Tongue (tissue), 2 donors: ENCODE results near the gene ZNF148. TPM values are rescaled to one million over a fixed set of nuclear protein-coding genes. Genes with fewer than 3 reads are reported as not detected.
A peak's percentile ranks its signal among the peaks of the same experiment; 100 is the strongest.

Experiments
- DNase-seq: peaks from one replicate; pipeline ENCODE4 v3.0.0-alpha.2; 2015
- total RNA-seq: library from RNA; depleted of rRNA; stranded (reverse); fragments of >200 nt; gene quantifications from one replicate; pipeline ENCODE4 v1.2.3, GENCODE V29; 2014

ZNF148 gene
- total RNA-seq, 1 donor from 2014 or later, result 36.2 TPM

DNA sequence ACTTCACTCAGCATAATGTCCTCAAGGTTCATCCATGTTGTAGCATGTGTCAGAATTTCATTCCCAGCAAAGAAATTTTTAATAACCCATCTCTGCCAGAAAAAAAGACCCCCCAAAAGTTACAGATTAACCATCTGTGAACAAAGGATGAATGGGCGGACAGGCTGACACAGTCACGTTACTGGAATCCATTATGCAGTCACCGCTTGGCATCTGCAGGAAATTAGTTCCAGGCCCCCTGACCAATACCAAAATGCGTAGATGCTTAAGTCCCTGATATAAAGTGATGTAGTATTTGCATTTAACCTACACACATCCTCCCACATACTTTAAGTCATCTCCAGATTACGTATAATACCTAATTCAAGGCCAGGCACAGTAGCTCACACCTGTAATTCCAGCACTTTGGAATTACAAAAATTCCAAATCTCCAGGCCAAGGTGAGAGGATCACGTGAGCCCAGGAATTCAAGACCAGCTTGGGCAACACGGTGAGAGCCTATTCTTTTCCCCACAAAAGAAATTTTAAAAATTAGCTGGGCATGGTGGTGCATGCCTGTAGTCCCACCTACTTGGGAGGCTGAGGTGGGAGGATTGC, 161.1 kb downstream of the ZNF148 start:
- DNase-seq, result no peak

DNA sequence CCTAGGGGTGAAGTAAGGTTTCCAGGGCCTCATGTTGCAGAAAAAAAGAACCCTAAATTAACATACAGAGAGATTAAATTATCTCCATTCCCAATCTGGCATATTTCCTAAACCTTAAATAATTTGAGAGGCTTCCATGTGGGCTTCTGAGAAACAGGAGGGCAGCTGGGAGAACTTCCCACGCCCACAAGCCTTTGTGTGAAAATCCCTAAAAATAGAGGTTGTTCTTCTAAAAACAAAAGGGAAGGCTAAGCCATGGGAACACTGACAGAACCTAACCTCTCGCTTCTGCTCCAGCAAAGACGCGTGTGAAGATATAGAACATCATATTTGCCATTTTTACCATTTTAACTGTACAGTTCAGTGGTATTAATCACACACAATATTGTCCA, 161.8 kb downstream of the ZNF148 start:
- DNase-seq, result no peak

- DNase-seq, result no peak
Observed at GRCh38 chr3:125212509-125213363, 162.4 kb downstream of the ZNF148 start, which contains the start of gene SLC12A8. SLC12A8 (minus strand) TSS chr3:125212748; CDS start chr3:125211349, 1,399 bp downstream.

GRCh38 chr3:125212091-125212508, 163.0 kb downstream of the ZNF148 start:
- no peak for DNase-seq

DNA sequence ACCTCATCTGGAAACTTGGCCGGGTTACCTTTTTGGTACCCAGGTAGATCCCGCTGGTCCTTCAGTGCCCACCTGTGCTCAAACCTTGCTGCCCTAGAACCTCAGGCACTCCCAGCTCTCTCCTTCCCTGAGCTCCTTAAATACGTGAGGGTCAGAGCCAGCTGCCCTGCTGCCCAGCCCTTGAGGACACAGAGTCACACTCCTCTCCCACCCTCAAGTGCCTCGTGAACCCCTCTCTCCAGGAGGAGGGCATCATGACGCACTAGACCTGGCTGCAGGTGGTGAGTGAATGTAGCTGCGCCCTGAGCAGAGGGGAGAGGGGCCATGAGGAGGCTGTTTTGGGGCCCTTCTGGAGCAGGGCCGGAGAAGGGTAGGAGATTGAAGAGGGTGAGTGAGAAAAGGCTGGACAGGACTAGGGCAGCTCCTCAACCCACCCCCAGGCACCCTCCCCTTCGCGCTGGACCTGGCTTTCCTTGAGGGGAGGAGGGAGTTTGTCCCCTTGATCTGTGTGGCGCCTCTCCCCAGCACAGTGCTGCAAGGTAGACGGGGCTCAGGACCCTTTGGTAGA, 163.5 kb downstream of the ZNF148 start:
- no peak for DNase-seq

DNA sequence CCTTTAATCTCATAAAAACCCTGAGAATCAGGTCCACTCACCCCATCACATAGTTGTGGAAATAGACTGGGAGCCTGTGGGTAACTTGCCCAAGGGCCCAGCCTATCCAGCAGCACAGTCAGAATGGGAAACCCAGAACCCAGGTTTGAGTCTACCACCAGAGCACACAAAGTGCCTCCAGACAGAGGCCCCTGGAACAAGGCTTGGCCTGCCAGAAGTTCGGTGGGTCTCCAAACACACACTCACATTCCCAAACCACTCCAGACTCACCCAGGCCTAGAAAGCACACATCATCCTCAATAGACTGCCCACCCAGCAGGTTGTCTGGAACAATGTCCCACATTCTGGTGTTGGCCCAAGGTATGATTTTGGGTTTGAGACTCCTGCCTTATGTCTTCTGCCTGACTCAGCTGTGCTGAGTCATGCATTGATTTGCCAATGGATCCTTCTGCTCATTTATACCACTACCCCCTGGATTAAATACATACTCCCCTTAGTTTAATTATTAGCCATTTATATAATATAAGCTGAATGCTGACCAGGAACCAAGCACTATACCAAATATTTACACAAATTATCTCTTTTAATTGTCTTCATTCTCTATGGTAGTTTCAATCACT, 167.1 kb downstream of the ZNF148 start:
- DNase-seq, result no peak

GRCh38 chr3:125207507-125207906, 167.6 kb downstream of the ZNF148 start:
- peak; percentile 33 for DNase-seq

- DNase-seq, result no peak
Observed at GRCh38 chr3:125206934-125207333, 168.2 kb downstream of the ZNF148 start.

DNA sequence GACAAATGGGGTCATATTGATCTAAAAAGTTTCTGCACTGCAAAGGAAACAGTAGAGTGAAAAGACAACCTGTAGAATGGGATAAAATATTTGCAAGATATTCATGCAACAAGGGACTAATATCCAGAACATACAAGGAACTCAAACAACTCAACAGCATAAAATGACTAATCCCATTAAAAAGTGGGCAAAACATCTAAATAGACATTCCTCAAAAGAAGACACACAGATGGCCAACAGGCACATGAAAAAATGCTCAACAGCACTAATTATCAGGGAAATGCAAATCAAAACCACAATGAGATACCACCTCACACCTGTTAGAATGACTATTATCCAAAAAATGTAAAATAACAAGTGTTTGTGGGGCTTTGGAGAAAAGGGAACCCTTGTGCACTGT, 171.4 kb downstream of the ZNF148 start:
- no peak for DNase-seq

DNA sequence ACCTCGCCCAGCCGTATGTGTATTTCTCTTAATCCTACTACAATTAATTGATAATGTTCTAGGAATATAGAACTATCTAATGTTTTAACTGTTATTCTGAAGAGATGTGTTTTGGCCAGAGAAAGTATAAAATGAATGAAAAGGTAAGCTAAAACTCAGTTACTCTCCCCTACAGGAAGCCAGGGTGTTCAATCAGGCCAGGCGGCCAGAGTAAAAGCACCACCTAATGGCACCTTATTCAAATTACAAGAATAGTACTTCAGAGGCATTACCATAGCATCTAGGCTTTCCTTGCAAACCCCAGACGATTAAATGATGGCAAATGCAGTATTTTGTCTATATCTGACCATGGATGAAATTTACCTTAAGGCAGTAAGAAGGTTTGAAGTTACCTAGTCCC, 172.9 kb downstream of the ZNF148 start:
- no peak for DNase-seq

- no peak for DNase-seq
Observed at GRCh38 chr3:125200731-125201139, 174.4 kb downstream of the ZNF148 start.

- peak; percentile 72 for DNase-seq
Observed at GRCh38 chr3:125194849-125195601, 180.1 kb downstream of the ZNF148 start.

DNA sequence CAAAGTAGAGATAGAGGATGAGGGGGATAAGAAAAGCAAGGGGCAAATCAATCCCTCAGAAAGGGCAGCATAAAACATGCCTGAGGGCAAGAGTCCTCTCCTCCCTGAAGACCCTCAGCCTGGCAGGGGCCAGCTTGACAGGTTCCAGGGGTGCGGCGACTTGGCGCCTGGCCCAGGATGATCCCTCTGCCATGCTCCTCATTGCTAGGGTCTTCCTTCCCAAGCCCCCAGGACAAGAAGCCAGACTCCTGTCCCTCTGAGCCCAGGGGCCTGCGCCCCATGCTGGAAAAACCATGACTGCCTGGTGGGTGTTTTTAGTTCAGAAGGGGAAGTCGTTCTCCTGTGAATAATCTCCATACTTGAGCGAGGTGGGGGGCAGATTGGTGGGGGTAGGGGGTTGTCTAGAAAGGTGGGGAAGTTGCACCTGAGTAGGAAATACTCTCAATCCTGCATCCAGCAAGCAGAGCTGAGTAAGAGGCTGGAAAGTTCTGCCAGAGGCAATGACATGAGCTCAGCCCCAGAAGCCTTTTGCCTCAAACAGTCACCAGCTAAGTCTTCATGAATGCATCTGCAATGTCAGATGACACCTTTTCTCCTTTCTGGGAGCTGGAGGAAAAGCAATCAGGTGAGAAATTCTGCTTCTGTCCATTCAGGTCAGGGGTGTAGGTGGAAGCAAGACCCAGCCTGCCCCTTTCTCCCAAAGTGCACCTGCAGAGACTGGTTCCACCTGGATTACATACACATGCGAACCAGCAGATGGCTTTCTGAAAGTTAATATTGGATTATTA, 180.9 kb downstream of the ZNF148 start:
- DNase-seq, result no peak

DNA sequence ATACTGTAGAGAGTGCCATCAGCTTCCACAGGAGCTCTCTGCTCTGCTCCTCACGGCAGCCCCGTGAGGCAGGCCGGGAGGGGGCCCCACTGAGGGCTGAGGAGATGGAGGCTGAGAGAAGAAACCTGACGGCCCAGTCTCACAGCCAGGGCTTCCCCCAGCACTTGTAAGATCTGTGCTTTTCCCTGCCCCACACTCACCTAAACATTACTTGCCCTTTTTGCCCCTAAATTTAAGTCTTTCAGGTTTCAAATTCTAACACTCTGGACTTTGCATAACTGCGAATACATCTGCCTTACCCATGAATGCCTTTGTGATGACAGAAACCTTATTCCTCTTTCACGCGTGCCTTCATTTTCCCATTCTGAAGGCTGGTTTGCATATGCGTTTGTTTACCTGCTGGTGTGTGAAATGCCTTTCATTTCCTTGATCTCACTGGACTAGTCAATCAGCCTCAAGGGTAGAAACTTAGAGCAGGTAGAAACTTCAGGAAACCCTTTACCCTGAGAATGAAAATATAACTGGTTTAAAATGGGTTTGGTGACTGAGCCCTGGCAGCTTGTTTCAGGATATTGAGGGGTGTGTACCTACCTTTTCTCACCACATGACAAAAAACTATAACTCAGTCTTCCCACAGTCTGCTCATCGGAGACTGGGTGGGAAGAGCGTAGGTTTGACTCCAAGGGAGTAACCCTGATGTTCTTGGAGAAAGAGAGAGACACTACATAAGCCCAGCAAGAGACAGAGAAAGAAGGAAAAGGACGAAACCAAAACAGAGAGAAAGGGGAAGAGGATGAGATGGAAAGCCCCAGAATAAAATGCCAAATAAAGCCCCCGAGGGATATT, 182.7 kb downstream of the ZNF148 start:
- no peak for DNase-seq

DNA sequence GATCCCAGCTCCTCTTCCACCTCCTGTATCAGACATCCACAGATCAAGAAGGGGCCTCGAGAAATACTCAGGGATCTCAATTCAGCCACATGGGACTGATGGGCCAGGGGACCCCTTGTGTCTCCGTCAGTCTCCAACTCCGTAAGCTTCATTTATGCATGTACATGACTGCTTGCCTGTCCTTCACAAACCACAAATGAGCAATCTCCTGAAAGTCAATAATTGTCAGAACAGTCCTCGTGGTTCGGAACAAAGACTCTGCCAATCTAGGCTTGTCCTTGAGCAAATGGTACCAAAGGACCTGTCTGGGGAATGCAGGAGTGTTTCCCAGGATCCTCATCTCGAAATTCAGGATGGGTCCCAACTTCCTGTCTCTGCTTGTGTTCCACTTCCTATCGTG, 183.4 kb downstream of the ZNF148 start:
- DNase-seq, result no peak

GRCh38 chr3:125191256-125191655, 183.9 kb downstream of the ZNF148 start:
- no peak for DNase-seq

DNA sequence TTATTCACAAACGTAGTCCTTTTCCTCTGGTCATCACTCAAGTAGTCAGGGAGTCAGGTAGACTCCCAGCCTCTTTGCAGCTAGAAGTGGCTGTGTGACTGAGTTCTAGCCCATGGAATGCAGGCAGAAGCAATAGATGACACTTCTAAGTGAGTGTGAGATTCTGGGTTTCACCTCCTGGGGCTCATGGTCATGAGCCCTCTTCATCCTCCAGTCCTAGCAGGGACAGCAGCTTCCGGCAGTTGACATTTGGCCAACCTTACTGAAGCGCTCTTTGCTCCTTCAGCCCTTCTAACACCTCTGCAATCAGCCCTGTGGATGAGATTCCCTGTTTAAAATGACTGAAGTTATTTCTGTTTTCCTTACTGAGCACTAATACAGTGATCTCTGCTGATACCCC, 184.3 kb downstream of the ZNF148 start:
- no peak for DNase-seq

DNA sequence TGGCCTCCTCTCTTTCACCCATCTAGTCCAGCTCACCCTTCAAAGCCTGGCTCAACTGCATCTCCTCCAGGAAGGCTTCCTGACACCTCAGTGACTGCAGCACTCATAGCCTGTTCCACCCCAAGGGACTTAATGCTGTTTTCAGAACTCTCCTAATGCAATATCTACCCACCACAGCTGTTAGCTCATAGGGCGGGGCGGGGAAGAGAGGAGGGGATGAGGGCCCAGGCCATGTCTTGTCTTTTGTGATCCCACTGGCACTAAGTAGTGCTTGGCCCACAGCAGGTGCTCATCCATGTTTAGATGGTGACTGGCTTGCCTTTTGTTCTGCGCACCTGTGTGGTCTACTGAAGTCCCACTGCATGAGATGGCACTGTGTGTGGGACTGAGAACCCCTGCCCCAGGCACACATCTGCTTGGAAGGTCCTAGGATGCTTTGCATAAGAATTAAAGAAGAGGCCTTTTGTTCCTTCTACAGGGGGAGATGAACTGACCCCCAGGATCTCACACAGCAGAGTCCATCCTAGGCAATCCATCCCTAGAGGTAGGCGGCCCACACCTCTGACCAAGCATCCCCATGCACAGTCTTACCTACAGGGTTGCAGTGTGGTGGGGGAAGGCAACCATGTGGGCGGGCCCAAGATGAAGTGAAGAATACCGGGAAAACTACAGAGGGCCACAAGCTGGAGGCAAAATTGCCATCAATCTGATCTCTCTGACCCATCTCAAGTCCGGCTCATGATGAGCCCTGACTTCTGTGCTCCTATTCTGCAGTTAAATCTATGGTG, 185.6 kb downstream of the ZNF148 start:
- DNase-seq, result no peak

DNA sequence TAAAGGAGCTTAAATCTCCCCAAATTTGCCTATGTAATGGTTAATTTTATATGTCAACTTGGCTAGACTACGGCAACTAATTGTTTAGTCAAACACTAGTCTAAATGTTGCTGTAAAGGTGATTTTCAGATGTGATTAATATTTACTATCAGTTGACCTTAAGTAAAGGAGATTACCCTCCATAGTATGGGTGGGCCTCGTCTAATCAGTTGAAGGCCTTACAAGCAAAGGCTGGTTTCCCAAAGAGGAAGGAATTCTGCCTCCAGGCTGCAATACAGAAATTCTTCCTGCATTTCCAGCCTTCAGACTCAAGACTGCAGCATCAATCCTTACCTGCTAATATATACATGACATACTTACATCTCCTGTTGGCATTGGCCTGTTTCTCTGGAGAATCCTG, 186.2 kb downstream of the ZNF148 start:
- no peak for DNase-seq

DNA sequence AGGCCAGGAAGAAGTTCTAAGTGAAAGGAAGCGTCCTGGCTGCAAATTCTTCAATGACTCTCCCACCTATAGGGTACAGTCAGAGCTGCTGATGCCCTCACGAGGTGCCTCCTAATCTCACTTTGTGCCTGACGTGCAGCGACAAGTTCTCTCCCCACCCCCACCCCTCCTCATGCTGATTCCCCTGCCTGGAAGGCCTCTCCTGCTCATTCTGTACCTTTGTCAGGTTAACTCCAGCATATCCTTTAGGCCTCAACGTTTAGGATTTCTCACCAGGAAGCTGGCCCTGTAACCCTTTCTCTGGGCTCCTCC, 187.6 kb downstream of the ZNF148 start:
- peak; percentile 34 for DNase-seq
